Stimulated activated naive CD8-positive, alpha-beta T cell treated with anti-CD3 and anti-CD28 coated beads, Interleukin-15, Interleukin-2, amounts not matched to agents 100 ng/mL and 50 ng/mL, for 24 hours (primary cell): Measurements from ENCODE around the gene ZNF140.

ENCODE experiments used
- H3K27ac Mint-ChIP-seq: one replicate; pipeline ENCODE4 v1.8.0; 2021; ENCODE audit warnings: mild to moderate bottlenecking, mixed read lengths
- H3K27me3 Mint-ChIP-seq: one replicate; pipeline ENCODE4 v1.8.0; 2021; ENCODE audit warnings: mixed read lengths
- H3K36me3 Mint-ChIP-seq: one replicate; pipeline ENCODE4 v1.8.0; 2021; ENCODE audit warnings: low read depth, mixed read lengths
- H3K4me1 Mint-ChIP-seq: one replicate; pipeline ENCODE4 v1.8.0; 2021; ENCODE audit warnings: low read depth, mixed read lengths
- H3K4me3 Mint-ChIP-seq: one replicate; pipeline ENCODE4 v1.8.0; 2021; ENCODE audit warnings: mild to moderate bottlenecking, mixed read lengths
- H3K9me3 Mint-ChIP-seq: one replicate; pipeline ENCODE4 v1.8.0; 2021; ENCODE audit warnings: mixed read lengths

Gene ZNF140

GRCh38 chr12:133080368-133081158 is at the start of gene ZNF140:
Gene ZNF140 (plus strand): TSS chr12:133080923. CDS start chr12:133081321, 398 bp downstream.
- H3K36me3 Mint-ChIP-seq: peaks cover 58% of the 10 kb centered on the region

GRCh38 chr12:133037207-133038005 is 43.3 kb upstream of the ZNF140 start, which contains the start of gene ZNF84:
Gene ZNF84 (plus strand): TSS chr12:133037509. CDS start chr12:133041468, 3,959 bp downstream.
- Mint-ChIP-seq H3K4me1 (peaks cover 11% of the 10 kb centered on the region), H3K36me3 (peaks cover 68% of the 10 kb centered on the region), H3K27me3 (no peaks in the 10 kb centered on the region), H3K9me3 (peaks cover 39% of the 10 kb centered on the region), H3K27ac (peak within 1 kb of the TSS; percentile 97), H3K4me3 (peak within 1 kb of the TSS; percentile 88)

More at GRCh38 chr12:133080368-133081158, at the start of gene ZNF140:
- Mint-ChIP-seq H3K27ac (no peak within 1 kb of the TSS), H3K27me3 (no peaks in the 10 kb centered on the region), H3K9me3 (peaks cover 50% of the 10 kb centered on the region), H3K4me3 (no peak within 1 kb of the TSS), H3K4me1 (peaks cover 9% of the 10 kb centered on the region)

- Mint-ChIP-seq H3K4me3 (peak overlapping the region; percentile 88), H3K27me3 (no peaks in the 10 kb centered on the region), H3K27ac (peak overlapping the region; percentile 97), H3K9me3 (peaks cover 43% of the 10 kb centered on the region), H3K4me1 (peaks cover 11% of the 10 kb centered on the region), H3K36me3 (peaks cover 76% of the 10 kb centered on the region)
Observed at GRCh38 chr12:133038118-133038709, 42.5 kb upstream of the ZNF140 start.

GRCh38 chr12:133046698-133047097 is 34.0 kb upstream of the ZNF140 start:
- peaks cover 67% of the 10 kb centered on the region for H3K9me3 Mint-ChIP-seq
- no peak overlapping the region for H3K27ac Mint-ChIP-seq
- H3K36me3 Mint-ChIP-seq: peaks cover 99% of the 10 kb centered on the region
- no peaks in the 10 kb centered on the region for H3K27me3 Mint-ChIP-seq
- H3K4me1 Mint-ChIP-seq: no peaks in the 10 kb centered on the region
- H3K4me3 Mint-ChIP-seq: no peak overlapping the region

GRCh38 chr12:133057446-133057845 is 23.3 kb upstream of the ZNF140 start:
- no peaks in the 10 kb centered on the region for H3K4me1 Mint-ChIP-seq
- peaks cover 52% of the 10 kb centered on the region for H3K9me3 Mint-ChIP-seq
- H3K27me3 Mint-ChIP-seq: no peaks in the 10 kb centered on the region
- H3K4me3 Mint-ChIP-seq: no peak overlapping the region
- H3K36me3 Mint-ChIP-seq: peaks cover 88% of the 10 kb centered on the region
- H3K27ac Mint-ChIP-seq: no peak overlapping the region

- H3K4me3 Mint-ChIP-seq: no peak overlapping the region
- no peak overlapping the region for H3K27ac Mint-ChIP-seq
- peaks cover 88% of the 10 kb centered on the region for H3K36me3 Mint-ChIP-seq
- H3K9me3 Mint-ChIP-seq: peaks cover 54% of the 10 kb centered on the region
- H3K4me1 Mint-ChIP-seq: no peaks in the 10 kb centered on the region
- no peaks in the 10 kb centered on the region for H3K27me3 Mint-ChIP-seq
Observed at GRCh38 chr12:133058203-133059113, 22.3 kb upstream of the ZNF140 start.

GRCh38 chr12:133061954-133062353 is 18.8 kb upstream of the ZNF140 start:
- no peak overlapping the region for H3K4me3 Mint-ChIP-seq
- H3K9me3 Mint-ChIP-seq: peaks cover 64% of the 10 kb centered on the region
- peaks cover 68% of the 10 kb centered on the region for H3K36me3 Mint-ChIP-seq
- no peaks in the 10 kb centered on the region for H3K4me1 Mint-ChIP-seq
- no peaks in the 10 kb centered on the region for H3K27me3 Mint-ChIP-seq
- H3K27ac Mint-ChIP-seq: no peak overlapping the region

GRCh38 chr12:133063556-133063955 is 17.2 kb upstream of the ZNF140 start:
- no peak overlapping the region for H3K27ac Mint-ChIP-seq
- H3K4me1 Mint-ChIP-seq: no peaks in the 10 kb centered on the region
- H3K36me3 Mint-ChIP-seq: peaks cover 60% of the 10 kb centered on the region
- no peak overlapping the region for H3K4me3 Mint-ChIP-seq
- H3K27me3 Mint-ChIP-seq: no peaks in the 10 kb centered on the region
- peaks cover 58% of the 10 kb centered on the region for H3K9me3 Mint-ChIP-seq

- Mint-ChIP-seq H3K27ac (no peak overlapping the region), H3K36me3 (peaks cover 27% of the 10 kb centered on the region), H3K9me3 (peaks cover 35% of the 10 kb centered on the region), H3K4me1 (no peaks in the 10 kb centered on the region), H3K27me3 (no peaks in the 10 kb centered on the region), H3K4me3 (no peak overlapping the region)
Observed at GRCh38 chr12:133073836-133074235, 6.9 kb upstream of the ZNF140 start.

GRCh38 chr12:133080026-133080367 is 726 bp upstream of the ZNF140 start:
- Mint-ChIP-seq H3K36me3 (peaks cover 52% of the 10 kb centered on the region), H3K27ac (no peak overlapping the region), H3K27me3 (no peaks in the 10 kb centered on the region), H3K9me3 (peaks cover 49% of the 10 kb centered on the region), H3K4me1 (peaks cover 9% of the 10 kb centered on the region), H3K4me3 (no peak overlapping the region)

- peaks cover 56% of the 10 kb centered on the region for H3K9me3 Mint-ChIP-seq
- no peak overlapping the region for H3K27ac Mint-ChIP-seq
- no peaks in the 10 kb centered on the region for H3K27me3 Mint-ChIP-seq
- peaks cover 65% of the 10 kb centered on the region for H3K36me3 Mint-ChIP-seq
- H3K4me1 Mint-ChIP-seq: peaks cover 9% of the 10 kb centered on the region
- H3K4me3 Mint-ChIP-seq: no peak overlapping the region
Observed at GRCh38 chr12:133081159-133081780, 547 bp downstream of the ZNF140 start.

GRCh38 chr12:133083345-133083744 is 2.6 kb downstream of the ZNF140 start:
- no peak overlapping the region for H3K27ac Mint-ChIP-seq
- peaks cover 54% of the 10 kb centered on the region for H3K9me3 Mint-ChIP-seq
- H3K4me3 Mint-ChIP-seq: no peak overlapping the region
- H3K4me1 Mint-ChIP-seq: peaks cover 9% of the 10 kb centered on the region
- H3K36me3 Mint-ChIP-seq: peaks cover 67% of the 10 kb centered on the region
- H3K27me3 Mint-ChIP-seq: no peaks in the 10 kb centered on the region

GRCh38 chr12:133105620-133106019 is 24.9 kb downstream of the ZNF140 start:
- Mint-ChIP-seq H3K27ac (peak overlapping the region; percentile 41), H3K4me3 (no peak overlapping the region), H3K36me3 (peaks cover 99% of the 10 kb centered on the region), H3K4me1 (no peaks in the 10 kb centered on the region), H3K27me3 (no peaks in the 10 kb centered on the region), H3K9me3 (peaks cover 55% of the 10 kb centered on the region)

GRCh38 chr12:133106253-133106652 is 25.5 kb downstream of the ZNF140 start:
- Mint-ChIP-seq H3K4me1 (no peaks in the 10 kb centered on the region), H3K4me3 (no peak overlapping the region), H3K27ac (no peak overlapping the region), H3K27me3 (no peaks in the 10 kb centered on the region), H3K36me3 (peaks cover 99% of the 10 kb centered on the region), H3K9me3 (peaks cover 52% of the 10 kb centered on the region)
